HG03342 (cell line): ENCODE measurements around the gene TMOD2.

Source experiments
- ATAC-seq: cut with Tn5 transposase; IDR thresholded peaks from one replicate; pipeline ENCODE4 v1.9.1; 2021; ENCODE audit warnings: mild to moderate bottlenecking, moderate library complexity; ENCODE audit not compliant: unreplicated experiment

The TMOD2 gene

DNA sequence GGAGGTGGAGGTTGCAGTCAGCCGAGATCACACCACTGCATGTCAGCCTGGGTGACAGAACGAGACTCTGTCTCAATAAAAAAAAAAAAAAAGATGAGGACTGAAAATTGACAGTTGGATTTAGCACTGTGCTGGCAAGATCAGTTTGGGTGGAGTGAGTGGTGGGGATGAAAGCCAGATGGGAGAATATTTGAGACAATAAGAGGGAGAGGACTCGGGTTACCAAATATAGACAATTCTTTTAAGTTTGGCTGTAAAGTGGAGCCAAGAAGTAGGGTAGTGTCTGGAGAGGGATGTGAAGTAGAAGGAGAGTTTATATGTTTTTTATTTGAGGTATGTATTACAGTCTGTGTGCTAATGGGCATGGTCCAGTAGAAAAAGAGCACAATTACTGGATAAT is 98.5 kb downstream of the TMOD2 start:
- ATAC-seq: no peak

DNA sequence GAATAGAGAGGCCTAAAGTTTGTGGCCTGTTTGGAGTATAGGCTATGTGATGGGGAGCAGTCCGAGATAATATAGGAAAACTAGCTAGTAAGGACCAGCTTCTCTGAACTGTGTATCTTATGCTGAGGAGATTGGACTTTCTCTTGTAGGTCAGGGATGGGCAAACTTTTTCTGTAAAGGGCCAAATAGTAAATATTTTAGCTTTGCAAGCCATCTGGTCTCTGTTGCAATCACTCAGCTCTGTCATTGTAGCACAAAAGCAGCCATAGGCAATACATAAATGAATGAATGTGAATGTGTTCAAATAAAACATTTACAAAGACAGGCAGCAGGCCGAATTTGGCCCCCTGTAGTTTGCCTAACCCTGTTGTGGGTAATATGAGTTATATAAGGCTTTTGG is 102.6 kb downstream of the TMOD2 start:
- ATAC-seq: no peak

DNA sequence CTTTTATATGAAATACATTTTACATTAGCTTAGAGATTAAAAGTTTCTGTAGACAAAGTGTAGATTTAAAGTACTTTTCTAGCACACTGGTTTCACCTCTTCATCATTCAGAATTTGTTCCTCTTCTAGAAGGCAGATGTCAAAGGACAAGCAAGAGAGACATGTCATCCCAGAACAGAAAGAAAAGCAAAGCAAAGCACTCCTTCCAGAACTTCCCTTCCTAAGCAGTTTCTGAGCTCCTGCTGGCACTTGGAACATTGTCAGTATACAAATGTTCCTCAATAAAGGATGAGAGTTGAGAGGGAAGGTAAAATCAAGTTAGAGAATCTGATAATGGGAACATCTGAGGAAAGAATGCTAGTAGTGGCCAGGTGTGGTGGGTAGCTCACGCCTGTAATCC is 104.2 kb downstream of the TMOD2 start:
- ATAC-seq: no peak

DNA sequence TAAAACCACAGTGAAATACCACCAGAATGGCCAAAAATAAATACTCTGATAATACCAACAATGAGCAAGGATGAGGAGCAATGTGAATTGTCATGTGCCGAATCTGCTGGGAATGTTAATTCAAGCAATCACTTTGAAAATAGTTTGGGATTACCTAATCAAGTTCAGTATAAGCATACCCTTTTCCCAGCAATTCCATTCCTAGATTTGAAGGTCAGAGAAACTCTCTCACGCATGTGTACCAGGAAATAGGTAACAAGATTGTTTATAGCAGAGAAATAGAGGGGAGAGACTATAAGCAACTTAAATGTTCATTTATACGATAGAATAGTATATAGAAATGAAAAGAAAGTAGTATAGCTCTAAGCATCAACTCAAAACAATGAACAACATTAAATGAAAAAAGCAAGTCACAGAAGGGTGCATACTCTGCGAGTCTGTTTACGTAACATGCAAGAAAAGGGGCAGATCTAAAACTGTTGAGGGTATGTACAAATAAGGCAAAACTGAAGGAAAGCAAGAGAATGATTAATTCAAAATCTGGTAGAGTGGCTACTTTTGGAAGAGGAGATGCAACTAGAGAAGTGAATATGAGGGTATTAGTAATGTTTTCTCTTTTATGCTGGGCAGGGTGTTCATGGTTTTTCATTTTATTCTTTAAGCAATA is 105.5 kb downstream of the TMOD2 start:
- no peak for ATAC-seq

DNA sequence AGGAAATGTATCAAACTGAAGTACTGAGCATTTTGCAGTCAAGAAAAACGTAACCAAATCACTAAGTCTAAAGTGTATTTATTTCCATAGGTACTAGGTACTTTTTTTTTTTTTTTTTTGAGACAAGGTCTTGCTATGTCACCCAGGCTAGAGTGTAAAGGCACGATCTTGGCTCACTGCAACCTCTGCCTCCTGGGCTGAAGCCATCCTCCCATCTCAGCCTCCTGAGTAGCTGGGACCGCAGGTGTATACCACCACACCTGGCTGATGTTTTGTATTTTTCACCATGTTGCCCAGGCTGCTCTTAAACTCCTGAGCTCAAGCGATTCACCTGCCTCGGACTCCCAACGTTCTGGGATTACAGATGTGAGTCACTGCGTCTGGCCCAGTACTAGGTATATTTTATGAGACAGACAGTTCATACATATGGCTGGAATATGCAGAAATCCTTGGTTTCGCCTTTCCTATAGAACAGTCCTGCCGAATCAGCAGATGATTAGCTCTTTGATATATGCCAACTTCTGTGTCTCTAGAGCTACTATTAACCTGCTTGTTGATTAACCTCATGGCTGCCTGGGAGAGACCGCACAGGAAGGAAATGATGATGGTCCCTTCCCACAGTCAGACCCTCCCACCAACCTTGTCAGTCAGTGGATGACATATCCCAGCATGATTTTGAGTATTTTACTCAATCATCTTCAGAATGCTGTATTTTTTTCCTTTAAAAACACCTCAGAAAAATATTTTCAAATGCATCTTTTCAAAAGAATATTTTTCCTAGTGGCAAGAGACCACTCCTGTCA is 110.4 kb downstream of the TMOD2 start:
- no peak for ATAC-seq

DNA sequence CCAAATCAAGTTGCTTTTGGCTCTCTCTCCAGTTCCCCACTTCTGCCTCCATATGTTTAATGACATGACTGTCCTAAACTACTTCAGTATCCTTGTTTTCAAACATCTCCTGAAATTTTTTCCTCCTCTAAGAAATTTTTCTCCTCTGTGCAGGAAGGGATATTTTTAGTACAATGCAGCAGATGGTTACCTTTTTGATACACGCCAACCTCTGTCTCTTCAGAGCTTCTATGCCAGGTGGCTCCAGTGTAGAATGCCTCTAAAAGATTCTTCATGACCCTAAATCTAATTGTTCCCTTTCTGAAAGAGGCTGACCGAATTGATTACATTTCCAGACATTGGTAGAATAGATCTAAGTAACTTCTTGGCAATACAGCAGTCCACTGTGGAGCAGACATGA is 111.7 kb downstream of the TMOD2 start:
- ATAC-seq: no peak

DNA sequence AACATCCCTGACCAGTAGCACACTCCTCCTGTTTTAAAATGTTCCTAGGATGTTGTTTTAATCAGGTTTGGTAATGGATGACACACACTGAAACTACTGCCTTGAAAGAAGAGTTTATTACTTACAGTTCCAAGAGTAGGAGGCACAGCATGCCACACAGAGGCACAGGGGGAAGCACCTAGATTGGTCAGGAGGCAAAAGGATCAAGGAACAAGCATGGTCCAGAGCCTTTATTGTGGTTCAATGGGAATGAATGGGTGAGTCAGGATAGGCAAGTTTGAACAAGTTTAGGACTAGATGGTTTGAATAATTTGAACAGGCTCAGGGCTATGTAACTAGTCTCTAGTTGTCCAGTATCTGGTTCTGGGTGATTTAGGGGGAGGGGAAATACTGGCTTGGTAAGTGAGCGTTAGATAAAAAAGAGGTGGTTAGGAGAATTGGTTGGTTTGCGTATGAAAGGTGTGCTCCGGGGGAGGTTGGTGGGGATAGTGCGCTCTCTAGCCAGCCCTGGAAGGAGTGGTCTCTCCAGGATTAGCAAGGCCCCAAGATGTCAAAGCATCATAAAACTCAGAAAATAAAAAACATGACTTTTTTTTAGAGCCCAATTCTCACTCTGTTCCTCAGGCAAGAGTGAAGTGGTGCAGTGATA is 113.1 kb downstream of the TMOD2 start:
- ATAC-seq: no peak

DNA sequence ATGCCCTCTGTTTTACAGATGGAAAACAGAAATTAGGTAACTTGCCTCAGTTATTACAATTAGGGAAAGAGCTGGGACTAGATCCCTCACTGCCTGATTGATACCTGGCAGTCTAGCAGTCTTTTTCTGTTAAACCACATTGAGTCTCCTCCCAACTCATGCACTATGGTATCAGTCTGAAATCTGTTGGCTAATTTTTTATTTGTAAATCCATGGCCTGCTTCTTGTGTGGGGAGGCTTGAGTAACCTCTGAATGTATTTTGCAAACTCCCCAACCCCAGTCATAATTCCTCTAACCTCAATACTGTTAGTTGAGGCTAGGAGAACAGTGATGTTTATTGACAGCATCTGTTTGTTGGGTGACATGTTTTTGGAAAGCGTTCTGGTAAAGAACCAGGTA is 113.9 kb downstream of the TMOD2 start:
- no peak for ATAC-seq
